IPS-15b (cell line): ENCODE data around the gene AXIN2.

Experiments
- H3K27me3 ChIP-seq: one replicate; pipeline ENCODE4 v1.6.1; 2013; ENCODE audit warnings: low read length; ENCODE audit not compliant: control insufficient read depth, insufficient read depth
- H3K36me3 ChIP-seq: one replicate; pipeline ENCODE4 v1.6.1; 2013; ENCODE audit warnings: low read length; ENCODE audit not compliant: control insufficient read depth, insufficient read depth
- H3K4me1 ChIP-seq: one replicate; pipeline ENCODE4 v1.6.1; 2013; ENCODE audit warnings: mild to moderate bottlenecking, low read length; ENCODE audit not compliant: control insufficient read depth, insufficient read depth
- H3K4me3 ChIP-seq: one replicate; pipeline ENCODE4 v1.5.1; 2013; ENCODE audit warnings: low read depth, low read length
- H3K9ac ChIP-seq: one replicate; pipeline ENCODE4 v1.6.1; 2013; ENCODE audit warnings: low read depth, mild to moderate bottlenecking, low read length
- H3K9me3 ChIP-seq: one replicate; pipeline ENCODE4 v1.6.1; 2013; ENCODE audit warnings: mild to moderate bottlenecking, low read length; ENCODE audit not compliant: control insufficient read depth, insufficient read depth

The AXIN2 gene

DNA sequence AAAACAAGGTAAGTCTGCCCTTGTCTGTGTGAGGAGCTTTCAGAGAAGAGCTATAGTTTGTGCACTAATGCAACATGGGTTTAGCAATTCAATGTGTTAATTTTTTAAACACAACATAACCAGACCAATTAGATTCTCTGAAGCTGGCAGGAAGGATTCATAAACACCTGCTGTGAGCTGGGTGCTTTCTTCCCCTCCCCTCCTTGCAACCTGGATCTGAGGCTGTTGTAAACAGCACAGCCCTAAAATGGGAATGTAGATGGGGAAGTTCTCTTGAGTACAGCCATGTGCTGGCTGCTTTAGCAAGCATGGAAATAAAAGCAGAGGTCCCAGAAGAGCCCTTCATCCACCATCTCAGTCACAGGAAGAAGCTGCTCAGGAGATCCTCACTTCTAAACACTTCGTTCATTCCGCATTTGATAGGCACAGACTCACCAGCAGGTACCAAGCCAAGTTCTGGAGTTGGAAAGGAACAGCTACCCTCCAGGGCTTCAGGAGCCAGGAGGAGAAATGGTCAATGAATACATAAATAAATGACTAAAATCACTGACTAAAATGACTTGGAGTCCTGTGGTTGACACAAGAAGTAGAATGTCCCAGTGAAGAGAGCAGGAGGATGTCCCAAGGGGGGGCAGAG is 21.7 kb downstream of the AXIN2 start:
- Histone ChIP-seq H3K9me3 (no peaks in the 10 kb centered on the region), H3K4me1 (peaks cover 15% of the 10 kb centered on the region), H3K9ac (no peak overlapping the region), H3K27me3 (no peaks in the 10 kb centered on the region), H3K4me3 (no peak overlapping the region), H3K36me3 (peaks cover 48% of the 10 kb centered on the region)

DNA sequence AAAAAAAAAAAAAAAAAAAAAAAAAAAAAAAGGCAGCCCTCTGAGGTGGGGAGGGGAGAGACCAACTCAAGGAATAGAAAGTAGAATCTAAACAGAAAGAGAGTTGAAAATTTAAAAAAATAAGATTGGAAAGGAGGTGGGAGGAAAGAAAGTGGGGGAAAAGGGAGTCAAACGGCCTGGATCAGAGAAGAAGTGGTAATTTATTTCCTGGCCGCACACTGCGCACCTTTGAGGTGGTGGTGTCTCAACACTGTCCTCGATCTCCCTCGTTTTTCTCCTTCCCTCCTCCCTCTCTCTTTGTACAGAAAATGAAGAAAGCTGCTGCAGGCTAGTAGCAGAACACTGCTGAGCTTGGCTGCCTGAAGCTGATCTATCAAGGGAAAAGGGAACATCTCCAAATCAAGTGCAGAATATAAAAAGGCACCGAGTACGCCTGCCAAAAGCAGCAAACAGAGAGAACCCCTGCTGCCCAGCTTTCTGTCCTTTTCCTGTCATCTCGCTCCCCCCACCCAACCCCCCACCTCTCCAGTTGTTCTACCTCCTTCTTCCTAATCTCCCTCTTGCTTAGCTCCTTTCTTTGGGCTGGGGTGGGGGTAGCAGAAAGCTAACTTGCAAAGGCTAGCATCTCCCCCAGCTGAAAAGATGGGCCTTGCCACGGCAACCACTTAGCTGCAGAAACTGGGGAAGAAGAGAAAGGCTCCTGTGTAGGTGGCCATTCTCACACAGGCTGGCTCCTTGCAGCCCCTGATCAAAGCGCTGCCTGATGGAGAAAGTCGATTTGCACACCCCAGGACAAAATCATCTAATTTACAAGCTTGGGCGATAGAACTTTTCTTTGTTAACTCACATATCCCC is 22.5 kb downstream of the AXIN2 start:
- H3K27me3 ChIP-seq: no peaks in the 10 kb centered on the region
- peaks cover 15% of the 10 kb centered on the region for H3K4me1 ChIP-seq
- H3K4me3 ChIP-seq: no peak overlapping the region
- H3K9ac ChIP-seq: no peak overlapping the region
- no peaks in the 10 kb centered on the region for H3K9me3 ChIP-seq
- peaks cover 54% of the 10 kb centered on the region for H3K36me3 ChIP-seq

DNA sequence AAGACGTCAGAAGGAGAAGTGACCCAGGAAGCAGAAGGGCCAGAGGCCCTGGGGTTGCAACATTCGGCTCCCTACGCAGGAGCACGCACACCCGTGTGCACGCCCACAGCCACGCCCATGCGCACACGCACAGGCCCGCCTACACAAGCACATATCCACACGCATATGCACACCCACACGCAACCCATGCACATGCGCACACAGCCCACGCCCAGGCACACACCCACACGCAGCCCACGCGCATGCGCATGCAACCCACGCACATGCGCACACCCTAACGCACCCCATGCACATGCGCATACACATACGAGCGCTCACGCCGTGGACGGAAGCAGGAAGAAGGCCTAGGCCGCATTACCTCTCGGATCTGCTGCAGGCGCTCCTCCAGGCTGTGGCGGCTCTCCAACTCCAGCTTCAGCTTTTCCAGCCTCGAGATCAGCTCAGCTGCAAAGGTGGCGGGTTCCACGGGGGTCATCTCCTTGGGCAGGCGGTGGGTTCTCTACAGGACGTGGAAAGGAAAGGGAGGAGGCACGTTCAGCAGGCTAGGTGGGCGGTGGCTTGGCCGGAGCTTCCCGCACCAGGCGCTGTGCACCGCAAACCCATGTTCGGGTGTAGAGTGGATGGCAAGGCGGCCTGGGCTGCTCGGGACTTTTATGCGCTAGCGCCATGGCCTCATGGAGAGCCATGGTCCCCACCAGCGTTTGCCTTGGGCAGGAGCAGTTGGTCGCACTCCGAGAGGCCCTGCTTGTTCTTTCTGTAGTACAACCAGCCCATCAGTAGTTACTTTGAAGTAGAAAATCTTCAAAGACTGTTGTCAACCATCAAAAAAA is 23.4 kb downstream of the AXIN2 start:
- H3K4me3 ChIP-seq: no peak overlapping the region
- no peaks in the 10 kb centered on the region for H3K9me3 ChIP-seq
- H3K4me1 ChIP-seq: peaks cover 15% of the 10 kb centered on the region
- H3K27me3 ChIP-seq: no peaks in the 10 kb centered on the region
- peaks cover 56% of the 10 kb centered on the region for H3K36me3 ChIP-seq
- H3K9ac ChIP-seq: no peak overlapping the region

DNA sequence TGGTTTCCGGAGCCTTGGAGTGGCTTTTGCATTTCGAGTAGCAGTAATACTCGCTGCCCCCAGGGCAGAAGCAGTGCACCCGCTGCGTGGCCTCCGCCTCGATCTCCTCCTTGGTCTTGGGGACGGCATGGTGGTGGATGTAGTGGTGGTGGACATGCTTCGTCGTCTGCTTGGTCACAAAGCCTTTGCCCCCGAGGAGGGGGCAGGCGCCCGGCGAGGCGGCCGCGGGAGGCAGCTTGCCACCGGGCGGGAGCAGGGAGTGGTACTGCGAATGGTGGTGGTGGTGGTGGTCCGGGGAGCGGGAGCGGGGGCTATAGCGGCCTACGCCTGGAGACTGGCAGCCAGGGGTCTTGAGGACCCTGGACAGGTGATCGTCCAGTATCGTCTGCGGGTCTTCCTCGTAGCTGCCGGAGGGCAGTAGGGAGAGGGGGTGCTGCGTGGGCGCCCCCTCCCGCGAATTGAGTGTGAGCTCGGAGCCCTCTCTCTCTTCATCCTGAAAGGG is 24.1 kb downstream of the AXIN2 start:
- peaks cover 12% of the 10 kb centered on the region for H3K4me1 ChIP-seq
- H3K4me3 ChIP-seq: no peak overlapping the region
- no peaks in the 10 kb centered on the region for H3K9me3 ChIP-seq
- H3K36me3 ChIP-seq: peaks cover 62% of the 10 kb centered on the region
- H3K27me3 ChIP-seq: no peaks in the 10 kb centered on the region
- H3K9ac ChIP-seq: no peak overlapping the region

GRCh38 chr17:65536573-65537342 is 24.7 kb downstream of the AXIN2 start:
- no peak overlapping the region for H3K4me3 ChIP-seq
- no peaks in the 10 kb centered on the region for H3K9me3 ChIP-seq
- H3K4me1 ChIP-seq: peaks cover 16% of the 10 kb centered on the region
- peaks cover 64% of the 10 kb centered on the region for H3K36me3 ChIP-seq
- H3K9ac ChIP-seq: no peak overlapping the region
- H3K27me3 ChIP-seq: no peaks in the 10 kb centered on the region

- no peak overlapping the region for H3K9ac ChIP-seq
- peaks cover 64% of the 10 kb centered on the region for H3K36me3 ChIP-seq
- no peak overlapping the region for H3K4me3 ChIP-seq
- H3K4me1 ChIP-seq: peaks cover 23% of the 10 kb centered on the region
- no peaks in the 10 kb centered on the region for H3K27me3 ChIP-seq
- no peaks in the 10 kb centered on the region for H3K9me3 ChIP-seq
These were observed 25.5 kb downstream of the AXIN2 start for GRCh38 chr17:65535777-65536572.

- Histone ChIP-seq H3K27me3 (no peaks in the 10 kb centered on the region), H3K9ac (no peak overlapping the region), H3K4me3 (no peak overlapping the region), H3K9me3 (no peaks in the 10 kb centered on the region), H3K4me1 (peaks cover 19% of the 10 kb centered on the region), H3K36me3 (peaks cover 70% of the 10 kb centered on the region)
These were observed 27.5 kb downstream of the AXIN2 start for GRCh38 chr17:65533852-65534457.

- H3K4me3 ChIP-seq: no peak overlapping the region
- peaks cover 68% of the 10 kb centered on the region for H3K36me3 ChIP-seq
- H3K27me3 ChIP-seq: no peaks in the 10 kb centered on the region
- no peak overlapping the region for H3K9ac ChIP-seq
- peaks cover 16% of the 10 kb centered on the region for H3K4me1 ChIP-seq
- no peaks in the 10 kb centered on the region for H3K9me3 ChIP-seq
These were observed 28.2 kb downstream of the AXIN2 start for GRCh38 chr17:65533056-65533745.

DNA sequence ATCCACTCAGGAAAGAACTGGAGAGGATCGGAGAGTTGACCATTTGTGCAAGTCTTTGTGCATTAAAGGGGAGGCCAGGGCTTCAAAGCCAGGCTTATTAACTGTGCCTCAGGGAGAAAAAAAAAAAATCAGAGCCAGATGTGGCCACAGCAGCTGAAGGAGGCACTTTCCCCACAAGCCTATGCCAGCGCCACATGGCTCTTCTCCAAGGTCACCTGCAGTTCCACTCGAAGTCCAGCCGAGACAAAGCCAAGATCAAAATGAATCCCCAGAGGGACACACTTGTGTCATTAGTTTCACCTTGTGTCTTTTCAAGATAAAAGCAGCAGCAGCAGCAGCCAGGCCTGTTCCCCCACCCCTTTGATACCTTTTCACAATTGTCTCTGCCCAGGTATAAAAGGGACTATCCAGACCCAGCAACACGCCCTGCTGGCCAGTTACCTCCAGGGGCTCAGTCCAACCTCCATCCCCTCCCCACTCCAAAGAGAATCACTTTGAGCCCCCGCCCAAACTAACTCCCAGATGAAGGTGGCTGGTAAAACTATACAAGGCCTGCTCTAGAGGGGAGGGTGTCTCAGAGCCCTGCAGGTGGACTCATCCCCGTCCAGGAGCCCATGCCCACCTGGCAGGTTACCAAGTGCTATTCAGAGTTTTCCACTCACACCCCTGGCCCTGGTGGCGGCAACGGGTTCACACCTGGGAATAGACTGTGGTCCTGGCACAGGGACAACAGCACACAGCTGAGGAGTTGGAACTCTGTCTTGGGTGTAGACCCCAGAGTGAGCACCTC is 29.2 kb downstream of the AXIN2 start:
- H3K9ac ChIP-seq: no peak overlapping the region
- peaks cover 16% of the 10 kb centered on the region for H3K4me1 ChIP-seq
- H3K27me3 ChIP-seq: no peaks in the 10 kb centered on the region
- no peaks in the 10 kb centered on the region for H3K9me3 ChIP-seq
- peaks cover 59% of the 10 kb centered on the region for H3K36me3 ChIP-seq
- no peak overlapping the region for H3K4me3 ChIP-seq
